GM23248 (cell line): ENCODE results near the gene AQP7. TPM values are rescaled to one million over a fixed set of nuclear protein-coding genes. Genes with fewer than 3 reads are reported as not detected.

ENCODE experiments used
- DNase-seq: peaks from one replicate; pipeline ENCODE4 v3.0.0-alpha.2; 2015
- H2AFZ ChIP-seq: fragments of 200-600 bp; sonication (generic); 2 replicates; pipeline ENCODE4 v1.6.1; 2016; ENCODE audit warnings: antibody characterized with exemption
- H3F3A ChIP-seq: fragments of 200-600 bp; sonication (generic); 2 replicates; pipeline ENCODE4 v1.6.1; 2016; ENCODE audit warnings: mild to moderate bottlenecking, antibody characterized with exemption, mixed run types; ENCODE audit not compliant: insufficient read depth
- H3K27ac ChIP-seq: fragments of 200-600 bp; sonication (generic); 2 replicates; pipeline ENCODE4 v1.5.1; 2016; ENCODE audit warnings: mild to moderate bottlenecking
- H3K27me3 ChIP-seq: fragments of 200-600 bp; sonication (generic); replicated peaks from 2 replicates; pipeline ENCODE4 v1.6.1; 2016; ENCODE audit warnings: mild to moderate bottlenecking; ENCODE audit not compliant: insufficient read depth
- H3K36me3 ChIP-seq: fragments of 200-600 bp; sonication (generic); 2 replicates; pipeline ENCODE4 v1.6.1; 2016; ENCODE audit warnings: low read depth, mild to moderate bottlenecking
- H3K4me1 ChIP-seq: fragments of 200-600 bp; sonication (generic); 2 replicates; pipeline ENCODE4 v1.6.1; 2016; ENCODE audit warnings: mild to moderate bottlenecking; ENCODE audit not compliant: insufficient read depth
- H3K4me2 ChIP-seq: fragments of 200-600 bp; sonication (generic); one replicate; pipeline ENCODE4 v1.6.1; 2016; ENCODE audit warnings: mild to moderate bottlenecking; ENCODE audit not compliant: unreplicated experiment
- H3K4me3 ChIP-seq: fragments of 200-600 bp; sonication (generic); 2 replicates; pipeline ENCODE4 v1.5.1; 2016; ENCODE audit warnings: mild to moderate bottlenecking
- H3K79me2 ChIP-seq: fragments of 200-600 bp; sonication (generic); 2 replicates; pipeline ENCODE4 v1.6.1; 2016; ENCODE audit warnings: mild to moderate bottlenecking; ENCODE audit not compliant: insufficient read depth
- H3K9ac ChIP-seq: fragments of 200-600 bp; sonication (generic); 2 replicates; pipeline ENCODE4 v1.6.1; 2016; ENCODE audit warnings: mild to moderate bottlenecking
- H3K9me2 ChIP-seq: fragments of 200-600 bp; sonication (generic); 2 replicates; pipeline ENCODE4 v1.6.1; 2016; ENCODE audit warnings: mixed run types, mild to moderate bottlenecking, moderate library complexity; ENCODE audit not compliant: insufficient read depth
- H3K9me3 ChIP-seq: fragments of 200-600 bp; sonication (generic); one replicate; pipeline ENCODE4 v1.6.1; 2017; ENCODE audit warnings: low read depth
- H4K20me1 ChIP-seq: fragments of 200-600 bp; sonication (generic); 2 replicates; pipeline ENCODE4 v1.6.0; 2016; ENCODE audit not compliant: insufficient read depth
- EZH2 ChIP-seq: fragments of 200-600 bp; sonication (generic); IDR thresholded peaks from 2 replicates; pipeline ENCODE4 v1.6.1; 2018; ENCODE audit warnings: antibody characterized with exemption, mild to moderate bottlenecking; ENCODE audit not compliant: insufficient read depth, poor library complexity, severe bottlenecking
- EZH2phosphoT487 ChIP-seq: fragments of 200-600 bp; sonication (generic); IDR thresholded peaks from 2 replicates; pipeline ENCODE4 v1.6.1; 2018; ENCODE audit warnings: antibody characterized with exemption, moderate library complexity, mild to moderate bottlenecking, low read depth; ENCODE audit not compliant: insufficient read depth
- WGBS, 2 experiments: methylation state at CpG; one replicate each; pipeline ENCODE4 v1.1.6; 2015 to 2017; ENCODE audit warnings: low lambda C conversion rate in 2 of 2, low coverage in 1 of 2; ENCODE audit errors: missing lambda C conversion rate in 2 of 2; 5-methylcytosine and 5-hydroxymethylcytosine counted together
- in situ Hi-C: fragments of 300-500 bp; cut with MboI; formaldehyde crosslinking; loops from 2 replicates; pipeline ENCODE4 v1.15.0; 2020
- polyA plus RNA-seq: library from polyadenylated mRNA; unstranded; fragments of >200 nt; fragmentation: Nextera tagmentation; extraction: Ambion mirVana; gene quantifications from 2 replicates; pipeline ENCODE4 v1.2.1, GENCODE V29; 2016
- total RNA-seq: library from RNA; depleted of rRNA; stranded (reverse); fragments of >200 nt; shearing (Covaris generic); gene quantifications from 2 replicates; pipeline ENCODE4 v1.2.3, GENCODE V29; 2014

AQP7 gene
- total and polyA plus RNA-seq, 2 experiments from 2014 or later, result not detected

GRCh38 chr9:33380390-33381094 lies 21.8 kb downstream of the AQP7 start:
- H3K4me1 ChIP-seq, result no peaks in the 10 kb centered on the region
- no peaks in the 10 kb centered on the region for H3K9me3 ChIP-seq
- H2AFZ ChIP-seq, result no peak overlapping the region
- no peaks in the 10 kb centered on the region for H3F3A ChIP-seq
- 78 to 79% methylated on average over 5 of the region's 5 CpGs for WGBS, 2 experiments
- no peaks in the 10 kb centered on the region for H3K9me2 ChIP-seq
- no peaks in the 10 kb centered on the region for H3K27me3 ChIP-seq
- no peaks in the 10 kb centered on the region for H4K20me1 ChIP-seq
- no peak overlapping the region for H3K9ac ChIP-seq
- H3K4me2 ChIP-seq, result no peak overlapping the region
- no peaks in the 10 kb centered on the region for H3K79me2 ChIP-seq
- H3K4me3 ChIP-seq, result no peak overlapping the region
- TF ChIP-seq EZH2 (no peak), EZH2phosphoT487 (no peak)
- in situ Hi-C loops, result no loop called here
- H3K36me3 ChIP-seq, result no peaks in the 10 kb centered on the region
- no peak for DNase-seq
- H3K27ac ChIP-seq, result no peak overlapping the region

- Histone ChIP-seq H3K36me3 (no peaks in the 10 kb centered on the region), H4K20me1 (no peaks in the 10 kb centered on the region), H3K4me3 (no peak overlapping the region), H3K27me3 (no peaks in the 10 kb centered on the region), H3K9ac (no peak overlapping the region), H3K79me2 (no peaks in the 10 kb centered on the region), H3K9me3 (no peaks in the 10 kb centered on the region), H3K4me2 (no peak overlapping the region), H3K9me2 (no peaks in the 10 kb centered on the region), H3K4me1 (0 out of 2 replicates have a peak, but pooled peaks cover 3% of the 10 kb centered on the region), H3K27ac (no peak overlapping the region), H2AFZ (no peak overlapping the region), H3F3A (no peaks in the 10 kb centered on the region)
- in situ Hi-C loops, result no loop called here
- DNase-seq, result no peak
- no peak for TF ChIP-seq EZH2
- TF ChIP-seq EZH2phosphoT487, result no peak
- WGBS, 2 experiments, result 85% methylated on average over 14 of the region's 14 CpGs
Measured at GRCh38 chr9:33379666-33380389, 22.5 kb downstream of the AQP7 start.

- Histone ChIP-seq H2AFZ (no peak overlapping the region), H3K79me2 (no peaks in the 10 kb centered on the region), H3F3A (no peaks in the 10 kb centered on the region), H3K4me3 (no peak overlapping the region), H3K9me3 (no peaks in the 10 kb centered on the region), H3K27ac (no peak overlapping the region), H4K20me1 (no peaks in the 10 kb centered on the region), H3K27me3 (no peaks in the 10 kb centered on the region), H3K9ac (no peak overlapping the region), H3K36me3 (no peaks in the 10 kb centered on the region), H3K4me1 (0 out of 2 replicates have a peak, but pooled peaks cover 3% of the 10 kb centered on the region), H3K4me2 (no peak overlapping the region), H3K9me2 (no peaks in the 10 kb centered on the region)
- WGBS, 2 experiments, result 64 to 72% methylated on average over 9 of the region's 9 CpGs
- DNase-seq, result no peak
- no peak for TF ChIP-seq EZH2
- no peak for TF ChIP-seq EZH2phosphoT487
- in situ Hi-C loops, result no loop called here
Measured at GRCh38 chr9:33378121-33378795, 24.1 kb downstream of the AQP7 start.

GRCh38 chr9:33377089-33377715 lies 25.2 kb downstream of the AQP7 start:
- H3K9ac ChIP-seq, result no peak overlapping the region
- H3K27me3 ChIP-seq, result no peaks in the 10 kb centered on the region
- no peaks in the 10 kb centered on the region for H3K9me3 ChIP-seq
- H3K4me2 ChIP-seq, result no peak overlapping the region
- no peaks in the 10 kb centered on the region for H3K79me2 ChIP-seq
- WGBS, 2 experiments, result 93% methylated on average over 12 of the region's 12 CpGs
- H3K9me2 ChIP-seq, result no peaks in the 10 kb centered on the region
- no peak for TF ChIP-seq EZH2
- no peak for TF ChIP-seq EZH2phosphoT487
- H3K4me1 ChIP-seq, result 0 out of 2 replicates have a peak, but pooled peaks cover 3% of the 10 kb centered on the region
- H3K27ac ChIP-seq, result no peak overlapping the region
- H2AFZ ChIP-seq, result no peak overlapping the region
- no peaks in the 10 kb centered on the region for H4K20me1 ChIP-seq
- H3F3A ChIP-seq, result no peaks in the 10 kb centered on the region
- no peak for DNase-seq
- H3K4me3 ChIP-seq, result no peak overlapping the region
- no peaks in the 10 kb centered on the region for H3K36me3 ChIP-seq
- in situ Hi-C loops, result no loop called here
